H1 (cell line): Measurements from ENCODE around the gene SS18L1. TPM values are rescaled to one million over a fixed set of nuclear protein-coding genes. Genes with fewer than 3 reads are reported as not detected.
A peak's percentile ranks its signal among the peaks of the same experiment; 100 is the strongest.

Experiments
- CTCF ChIA-PET: fragments of 300-600 bp; sonication (Branson Sonifier 250); formaldehyde crosslinking; loops from one replicate; lab custom pipeline; 2021; ENCODE audit not compliant: partially characterized antibody; lab: Charles Lee
- POLR2A ChIA-PET: fragments of 300-600 bp; sonication (Branson Sonifier 250); formaldehyde crosslinking; loops from one replicate; lab custom pipeline; 2021; ENCODE audit warnings: inconsistent platforms; ENCODE audit not compliant: partially characterized antibody; lab: Charles Lee
- DNase-seq, 2 experiments: peaks; one replicate each; pipeline versions ENCODE4 v3.0.0 to v3.0.0-alpha.2; 2010 to 2022; ENCODE audit warnings: low spot score in 2 of 2, low read depth in 1 of 2, mixed read lengths in 1 of 2
- FAIRE-seq: peaks from 2 replicates; lab custom pipeline; 2011; peaks lifted over from hg19 to GRCh38; lab: Jason Lieb, UNC
- H2AFZ ChIP-seq: 2 replicates; pipeline ENCODE4 v1.8.1; 2012; ENCODE audit warnings: low read length, inconsistent platforms
- H2AK5ac ChIP-seq: 2 replicates; pipeline ENCODE4 v1.6.1; 2013; ENCODE audit warnings: low read depth, low read length
- H2BK120ac ChIP-seq: replicated peaks from 2 replicates; pipeline ENCODE3; 2013; ENCODE audit warnings: low read depth, low read length, inconsistent platforms
- H2BK12ac ChIP-seq: 2 replicates; pipeline ENCODE4 v1.6.1; 2013; ENCODE audit warnings: low read depth, low read length
- H2BK15ac ChIP-seq: 2 replicates; pipeline ENCODE4 v1.6.1; 2013; ENCODE audit warnings: low read length
- H2BK20ac ChIP-seq: 2 replicates; pipeline ENCODE4 v1.6.1; 2013; ENCODE audit warnings: low read length
- H2BK5ac ChIP-seq: 2 replicates; pipeline ENCODE4 v1.6.1; 2013; ENCODE audit warnings: low read depth, low read length
- H3K14ac ChIP-seq: 2 replicates; pipeline ENCODE4 v1.6.1; 2013; ENCODE audit warnings: inconsistent platforms; ENCODE audit not compliant: insufficient read length
- H3K18ac ChIP-seq: 2 replicates; pipeline ENCODE4 v1.6.1; 2013; ENCODE audit warnings: low read length; ENCODE audit errors: extremely low read depth
- H3K23ac ChIP-seq: 2 replicates; pipeline ENCODE4 v1.6.1; 2013; ENCODE audit warnings: inconsistent platforms; ENCODE audit not compliant: insufficient read length
- H3K23me2 ChIP-seq: 2 replicates; pipeline ENCODE4 v1.6.1; 2013; ENCODE audit warnings: low read depth, low read length
- H3K27ac ChIP-seq: 2 replicates; pipeline ENCODE4 v1.6.1; 2011; ENCODE audit warnings: low read depth, low read length, inconsistent platforms
- H3K27me3 ChIP-seq, 4 experiments: replicated peaks in 1 of 4; 1 replicate in 1 of 4; 2 replicates in 3 of 4; pipeline versions ENCODE4 v1.6.1 to v1.8.1; 2011 to 2013; ENCODE audit warnings: low read length in 3 of 4, mild to moderate bottlenecking in 3 of 4, inconsistent platforms in 2 of 4, mixed read lengths in 2 of 4, moderate library complexity in 1 of 4; ENCODE audit not compliant: control insufficient read depth in 3 of 4, insufficient read depth in 3 of 4; ENCODE audit errors: extremely low read depth in 1 of 4
- H3K36me3 ChIP-seq, 4 experiments: 2 replicates each; pipeline versions ENCODE4 v1.6.1 to v1.8.1; 2011 to 2013; ENCODE audit warnings: mild to moderate bottlenecking in 4 of 4, low read length in 3 of 4, moderate library complexity in 2 of 4, control low read depth in 1 of 4, inconsistent platforms in 1 of 4; ENCODE audit not compliant: insufficient read depth in 4 of 4, control insufficient read depth in 2 of 4
- H3K4ac ChIP-seq: replicated peaks from 2 replicates; pipeline ENCODE3; 2013; ENCODE audit warnings: low read length, low read depth, mixed read lengths, inconsistent platforms; ENCODE audit not compliant: insufficient read length
- H3K4me1 ChIP-seq, 4 experiments: replicated peaks in 1 of 4; 1 replicate in 1 of 4; 2 replicates in 3 of 4; pipeline versions ENCODE4 v1.6.1 to v1.8.1; 2011 to 2013; ENCODE audit warnings: low read length in 3 of 4, inconsistent platforms in 2 of 4, mixed read lengths in 1 of 4; ENCODE audit not compliant: insufficient read depth in 4 of 4, control insufficient read depth in 3 of 4
- H3K4me2 ChIP-seq, 2 experiments: 2 replicates each; pipeline versions ENCODE4 v1.6.1 to v1.8.1; 2011 to 2013; ENCODE audit warnings: low read depth in 2 of 2, low read length in 2 of 2, control low read depth in 1 of 2, inconsistent platforms in 1 of 2, mild to moderate bottlenecking in 1 of 2; ENCODE audit not compliant: insufficient read depth in 1 of 2
- H3K4me3 ChIP-seq, 4 experiments: fragments of 200-600, 300-600 bp in 1 of 4; sonication (generic), shearing (Covaris generic), sonication (Bioruptor Twin) in 1 of 4; 2 replicates each; pipeline versions ENCODE4 v1.5.1 to v1.8.1; 2011 to 2016; ENCODE audit warnings: low read length in 4 of 4, low read depth in 3 of 4, control low read depth in 2 of 4, inconsistent platforms in 2 of 4, mild to moderate bottlenecking in 2 of 4, mixed read lengths in 1 of 4, moderate library complexity in 1 of 4; ENCODE audit not compliant: insufficient read depth in 2 of 4; ENCODE audit errors: extremely low read depth in 1 of 4
- H3K56ac ChIP-seq: replicated peaks from 2 replicates; pipeline ENCODE3; 2013; ENCODE audit warnings: low read depth, mild to moderate bottlenecking, mixed read lengths, low read length, inconsistent platforms; ENCODE audit not compliant: insufficient read length
- H3K79me1 ChIP-seq: 2 replicates; pipeline ENCODE4 v1.6.1; 2013; ENCODE audit warnings: low read depth, low read length, control low read depth
- H3K79me2 ChIP-seq, 2 experiments: 2 replicates each; pipeline versions ENCODE4 v1.6.1 to v1.8.1; 2012 to 2013; ENCODE audit warnings: low read length in 2 of 2, mild to moderate bottlenecking in 2 of 2, inconsistent platforms in 1 of 2; ENCODE audit not compliant: insufficient read depth in 2 of 2, control insufficient read depth in 1 of 2
- H3K9ac ChIP-seq, 4 experiments: replicated peaks in 1 of 4; 1 replicate in 1 of 4; 2 replicates in 3 of 4; pipeline versions ENCODE4 v1.6.1 to v1.8.1; 2011 to 2013; ENCODE audit warnings: low read depth in 3 of 4, low read length in 3 of 4, control low read depth in 2 of 4, mild to moderate bottlenecking in 2 of 4, moderate library complexity in 2 of 4, inconsistent platforms in 1 of 4; ENCODE audit errors: extremely low read depth in 1 of 4
- H3K9me3 ChIP-seq, 2 experiments: 2 replicates each; pipeline versions ENCODE4 v1.6.1 to v1.8.1; 2012 to 2013; ENCODE audit warnings: mild to moderate bottlenecking in 2 of 2, moderate library complexity in 2 of 2, control low read depth in 1 of 2, inconsistent platforms in 1 of 2, low read depth in 1 of 2, low read length in 1 of 2, mixed read lengths in 1 of 2; ENCODE audit not compliant: insufficient read depth in 2 of 2
- H4K20me1 ChIP-seq, 2 experiments: replicated peaks in 1 of 2; 2 replicates each; pipeline versions ENCODE3 to v1.8.1; 2011 to 2013; ENCODE audit warnings: inconsistent platforms in 2 of 2, low read length in 2 of 2, mild to moderate bottlenecking in 1 of 2; ENCODE audit not compliant: insufficient read depth in 2 of 2, control insufficient read depth in 1 of 2
- H4K5ac ChIP-seq: 2 replicates; pipeline ENCODE4 v1.6.1; 2013; ENCODE audit warnings: low read length, low read depth, mixed read lengths, inconsistent platforms; ENCODE audit not compliant: insufficient read length
- H4K8ac ChIP-seq: 2 replicates; pipeline ENCODE4 v1.8.0; 2013; ENCODE audit warnings: mild to moderate bottlenecking, moderate library complexity, low read length, inconsistent platforms; ENCODE audit not compliant: insufficient read depth; ENCODE audit errors: extremely low read depth
- H4K91ac ChIP-seq: replicated peaks from 2 replicates; pipeline ENCODE3; 2013; ENCODE audit warnings: low read length, mixed read lengths, inconsistent platforms; ENCODE audit not compliant: insufficient read length
- ASH2L ChIP-seq: fragments of 200-600, 300-600 bp; sonication (generic); IDR thresholded peaks from one replicate; pipeline ENCODE4 v1.7.1; 2017; ENCODE audit warnings: low read length
- ATF2 ChIP-seq: IDR thresholded peaks from 2 replicates; pipeline ENCODE4 v1.6.1; 2012; ENCODE audit warnings: low read length, inconsistent platforms
- BACH1 ChIP-seq: IDR thresholded peaks from 2 replicates; pipeline ENCODE4 v1.6.1; 2012; ENCODE audit warnings: low read length, improper control_type of control experiment
- MAFK ChIP-seq: IDR thresholded peaks from 2 replicates; pipeline ENCODE4 v1.6.1; 2012; ENCODE audit warnings: low read depth, mild to moderate bottlenecking, improper control_type of control experiment, low read length
- PHF8 ChIP-seq: fragments of 200-600 bp; sonication (generic); conservative IDR thresholded peaks from 2 replicates; pipeline ENCODE4 v1.7.1; 2012; ENCODE audit warnings: low read depth, mild to moderate bottlenecking, inconsistent platforms, low read length, moderate library complexity
- RBBP5 ChIP-seq: IDR thresholded peaks from 2 replicates; pipeline ENCODE4 v1.7.1; 2012; ENCODE audit warnings: low read depth, mild to moderate bottlenecking, inconsistent platforms, low read length, moderate library complexity, borderline replicate concordance
- SUZ12 ChIP-seq: fragments of 200-600 bp; sonication (generic); IDR thresholded peaks from 2 replicates; pipeline ENCODE4 v1.6.1; 2012; ENCODE audit warnings: mild to moderate bottlenecking, inconsistent platforms, low read length, moderate library complexity, mixed read lengths
- TBP ChIP-seq: IDR thresholded peaks from 2 replicates; pipeline ENCODE4 v1.6.1; 2011; ENCODE audit warnings: low read depth, low read length, improper control_type of control experiment
- WGBS, 2 experiments: shearing (Covaris generic) in 1 of 2; methylation state at CpG; one replicate each; pipeline versions ENCODE4 v1.1.6 to v1.1.7; 2013 to 2015; ENCODE audit warnings: low lambda C conversion rate in 2 of 2, mixed read lengths in 2 of 2, inconsistent platforms in 1 of 2, low coverage in 1 of 2, missing lambda C conversion rate in 1 of 2; ENCODE audit not compliant: insufficient replicate concordance in 2 of 2, insufficient coverage in 1 of 2, insufficient read length in 1 of 2; ENCODE audit errors: extremely low coverage in 1 of 2, missing lambda C conversion rate in 1 of 2; 5-methylcytosine and 5-hydroxymethylcytosine counted together
- polyA plus RNA-seq, 7 experiments: library from polyadenylated mRNA; depleted of rRNA in 3 of 7; stranded (reverse) in 5 of 7; unstranded in 2 of 7; fragments of >200 nt in 5 of 7; fragments of 200-250 nt in 2 of 7; gene quantifications; 1 replicate in 5 of 7; 2 replicates in 1 of 7; 4 replicates in 1 of 7; pipeline versions ENCODE4 v1.2.1 to v1.2.3, GENCODE V29; 2011 to 2013; ENCODE audit warnings: missing spikeins in 2 of 7, mixed read lengths in 2 of 7
- total RNA-seq: library from RNA; stranded (reverse); fragmentation: NEBNext Ultra II Directional; extraction: Animal tissue kit (Norgen Biotek cat#: 25700); gene quantifications from 2 replicates; pipeline ENCODE4 v1.2.1, GENCODE V29; 2021
- TF ChIP-seq, protein P1 (sequence below): IDR thresholded peaks from 2 replicates; pipeline ENCODE4 v1.6.1; 2012; ENCODE audit warnings: inconsistent platforms

The SS18L1 gene
- total and polyA plus RNA-seq, 2 of the 8 experiments (the other 6 are each of a cell fraction or from before 2014, with no cell fraction given): 28.4 to 29.7 TPM

GRCh38 chr20:62219101-62219991, 75.8 kb downstream of the SS18L1 start:
- Histone ChIP-seq H3K27ac (no peak overlapping the region), H3K14ac (no peak overlapping the region), H3K27me3 (peaks cover 9 to 50% (median 41%) of the 10 kb centered on the region in 4 experiments), H3K36me3 (no peaks in the 10 kb centered on the region), H3K9ac (peak overlapping the region in 1 of 4 experiments; percentile 13; a peak in 1 of 7 replicates), H4K5ac (no peak overlapping the region), H4K91ac (no peak overlapping the region), H2AFZ (no peak overlapping the region; the same call in 1 of the 2 replicates), H4K8ac (peak overlapping the region; percentile 85), H3K79me2 (no peaks in the 10 kb centered on the region), H3K18ac (no peak overlapping the region), H3K79me1 (no peaks in the 10 kb centered on the region), H3K9me3 (no peaks in the 10 kb centered on the region), H3K4me1 (peaks cover 0 to 31% (median 16%) of the 10 kb centered on the region in 4 experiments; a peak in 6 of 7 replicates), H2BK12ac (no peak overlapping the region), H3K23ac (no peak overlapping the region), H3K4ac (no peak overlapping the region), H2BK120ac (no peak overlapping the region), H2BK15ac (peak overlapping the region; percentile 95; the same call in 1 of the 2 replicates), H2BK5ac (no peak overlapping the region), H2AK5ac (no peak overlapping the region), H2BK20ac (no peak overlapping the region), H3K4me2 (peak overlapping the region; percentile 69 to 89), H3K4me3 (peak overlapping the region; percentile 19 to 60 (median 34)), H3K23me2 (peaks cover 21% of the 10 kb centered on the region; the same call in 1 of the 2 replicates), H3K56ac (no peak overlapping the region), H4K20me1 (peaks cover 6 to 18% of the 10 kb centered on the region in 2 experiments)
- 4% methylated on average over 44 of the region's 84 CpGs; no CpG with 5 or more reads in 1 of the 2 experiments for WGBS, 2 experiments
- FAIRE-seq: no peak
- CTCF ChIA-PET: interaction anchor here (0.6 to 1.0 kb wide), 2 partner anchors 149 to 265 kb away, joined by 3 read pairs; no protein-coding TSS in a partner anchor
- POLR2A ChIA-PET: interaction anchor here (0.6 to 1.6 kb wide), 7 partner anchors 9 to 166 kb away, joined by 3 to 4 read pairs (median 3); no protein-coding TSS in a partner anchor
- DNase-seq: peak in 1 of 2 experiments; percentile 67
- TF ChIP-seq RBBP5 (peak; percentile 75), TBP (no peak), MAFK (no peak), SUZ12 (peak; percentile 53), BACH1 (no peak), ATF2 (no peak), PHF8 (0 out of 2 replicates have a peak, but pooled peaks have one; percentile 23), ASH2L (no peak)
- TF ChIP-seq, protein P1, sequence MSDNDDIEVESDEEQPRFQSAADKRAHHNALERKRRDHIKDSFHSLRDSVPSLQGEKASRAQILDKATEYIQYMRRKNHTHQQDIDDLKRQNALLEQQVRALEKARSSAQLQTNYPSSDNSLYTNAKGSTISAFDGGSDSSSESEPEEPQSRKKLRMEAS: peak; percentile 54
